IPS DF 4.7 (cell line): ENCODE results near the gene GJD2.

Source experiments
- DNase-seq: peaks from one replicate; pipeline ENCODE4 v3.0.0-alpha.2; 2013; ENCODE audit warnings: low spot score; ENCODE audit errors: extremely low read depth

The GJD2 gene

DNA sequence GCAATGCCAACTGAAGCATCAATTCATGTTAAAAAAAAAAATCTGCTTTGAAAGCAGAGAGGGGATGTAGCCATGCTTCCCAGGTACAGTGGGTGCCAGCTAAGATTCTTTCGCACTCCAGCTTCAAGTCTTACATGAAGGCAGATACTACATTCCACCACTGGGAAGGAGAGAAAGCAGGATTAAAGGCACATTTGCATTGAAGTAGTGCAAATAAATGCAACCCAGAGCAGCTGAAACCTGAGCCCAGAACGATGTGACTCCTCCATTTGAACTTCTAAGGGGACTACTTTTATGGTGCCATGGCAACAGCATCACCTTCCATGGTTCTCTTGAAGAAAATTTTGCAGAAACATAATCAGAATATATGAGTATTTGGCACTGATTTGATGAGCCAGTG is 19.1 kb upstream of the GJD2 start:
- no peak for DNase-seq

DNA sequence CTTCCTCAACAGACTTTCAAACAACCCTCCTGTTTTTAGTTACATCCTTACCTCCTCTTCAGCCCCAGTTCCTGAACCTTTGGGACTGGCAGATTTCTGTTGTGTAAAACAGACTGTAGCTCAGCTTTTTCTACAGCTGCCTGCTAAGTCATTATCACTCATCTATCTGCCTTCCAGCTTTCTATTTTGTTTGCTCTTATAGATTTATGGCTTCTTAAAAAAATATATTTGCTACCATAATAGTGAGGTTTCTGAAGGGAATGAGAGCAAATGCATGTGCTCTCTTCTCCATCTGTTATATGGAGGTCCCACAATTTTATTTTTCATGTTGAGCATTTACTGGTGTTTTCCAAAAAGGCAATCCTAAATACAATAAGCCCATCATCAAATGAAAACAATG is 18.2 kb upstream of the GJD2 start:
- no peak for DNase-seq

DNA sequence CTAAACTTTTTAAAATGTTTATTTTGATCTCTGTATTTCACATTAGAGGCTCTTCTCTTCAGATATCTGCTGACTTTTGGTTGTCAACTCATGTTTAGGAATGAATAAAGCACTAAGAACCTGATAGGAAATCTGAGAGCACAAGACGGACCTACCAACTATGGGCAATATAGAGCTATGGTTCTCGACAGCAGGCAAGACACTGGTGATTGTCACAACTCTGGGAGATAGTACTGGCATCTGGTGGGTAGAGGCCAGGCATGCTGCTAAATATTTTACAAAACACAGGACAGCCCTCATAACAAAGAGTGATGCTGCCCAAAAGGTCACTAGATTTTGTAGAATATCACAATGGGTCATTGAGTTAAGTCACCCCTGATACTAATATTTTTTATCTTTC is 17.5 kb upstream of the GJD2 start:
- no peak for DNase-seq

DNA sequence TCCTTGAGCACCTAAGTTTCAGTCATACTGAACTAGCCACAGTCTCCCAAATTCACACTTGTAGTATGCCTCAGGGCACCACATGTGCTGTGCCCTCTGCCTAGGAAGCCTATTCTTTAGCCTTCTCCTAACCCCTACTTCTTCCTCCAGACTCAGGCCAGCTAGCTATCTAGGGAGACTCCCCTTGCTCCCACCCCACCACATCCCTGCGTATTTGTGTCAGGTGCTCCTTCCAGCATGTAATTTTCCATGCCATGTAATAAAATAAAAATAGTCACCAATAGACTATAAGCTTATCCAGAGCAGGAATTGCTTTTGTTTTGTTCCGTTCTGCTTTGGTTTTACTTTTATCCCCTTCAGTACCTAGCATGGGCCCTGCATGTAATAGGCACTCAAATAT is 14.9 kb upstream of the GJD2 start:
- DNase-seq = no peak

DNA sequence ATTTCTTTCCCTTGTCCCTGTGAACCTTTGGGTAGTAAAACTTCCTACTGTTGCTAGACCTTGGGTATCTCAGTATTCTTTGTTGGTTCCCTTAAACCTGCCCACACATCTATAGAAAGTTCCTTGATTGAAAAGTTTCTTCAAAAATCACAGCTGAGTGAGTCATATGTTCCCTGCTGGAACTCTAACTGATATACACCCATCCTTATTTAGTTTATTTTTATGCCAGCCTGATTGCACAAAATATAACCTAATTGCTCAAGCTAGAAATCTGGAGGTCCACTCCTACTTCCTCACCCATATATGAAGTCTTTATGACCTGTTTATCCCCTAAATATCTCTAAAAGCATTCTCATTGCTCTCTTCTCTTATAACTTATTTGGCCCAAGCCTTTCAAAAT is 13.7 kb upstream of the GJD2 start:
- no peak for DNase-seq

DNA sequence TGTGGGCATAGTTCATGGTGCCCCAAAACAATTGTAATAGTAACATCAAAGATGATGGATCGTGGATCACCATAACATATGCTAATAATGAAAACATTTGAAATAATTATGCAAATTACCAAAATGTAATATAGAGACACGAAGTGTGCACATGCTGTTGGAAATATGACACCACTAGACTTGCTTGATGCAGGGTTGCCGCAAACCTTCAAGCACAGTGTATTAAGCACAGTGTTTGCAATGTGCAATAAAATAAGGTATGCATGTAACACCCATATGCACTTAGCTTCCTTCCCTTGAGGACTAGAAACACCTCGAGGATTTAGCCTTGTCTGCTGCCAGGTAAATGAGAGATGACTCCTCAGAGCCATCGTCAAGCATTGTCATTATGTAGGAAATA is 10.9 kb upstream of the GJD2 start:
- no peak for DNase-seq

DNA sequence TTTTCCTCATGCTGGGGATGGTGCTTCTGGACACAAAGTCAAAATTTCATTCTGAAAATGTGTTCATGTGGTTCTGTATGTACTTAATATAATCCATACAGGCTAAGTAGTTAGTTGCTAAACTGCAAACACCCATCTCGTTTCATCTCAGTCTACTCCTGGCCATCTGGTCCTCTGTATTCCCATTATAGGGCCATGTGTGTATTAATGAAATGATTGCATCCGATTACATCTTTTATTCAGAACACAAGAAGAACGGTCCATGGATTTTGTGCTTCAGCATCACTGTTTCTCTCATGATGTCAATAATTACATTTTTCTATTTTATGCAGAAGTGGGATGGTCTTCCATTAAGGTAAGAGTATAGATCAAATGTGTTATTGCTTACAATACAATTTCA is 6.1 kb upstream of the GJD2 start:
- DNase-seq = no peak

DNA sequence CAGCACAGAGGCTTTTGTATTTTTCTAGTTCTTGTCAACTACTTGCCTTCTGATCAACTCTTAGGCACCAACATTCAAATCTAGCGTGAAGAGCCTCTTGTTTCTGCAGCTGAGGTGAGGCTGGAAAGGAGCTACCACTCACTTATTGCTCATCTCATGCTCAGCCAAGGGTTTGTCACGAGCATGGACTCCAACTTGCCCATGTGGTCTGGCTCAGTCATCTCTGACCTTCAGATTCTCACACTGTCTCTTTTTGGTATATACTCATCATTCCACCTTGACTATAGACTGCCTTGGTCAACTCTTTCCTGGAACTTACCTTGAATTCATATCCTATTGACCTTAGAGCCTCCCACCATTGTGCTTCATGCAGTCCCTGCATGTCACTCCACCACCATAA is 5.2 kb upstream of the GJD2 start:
- no peak for DNase-seq

DNA sequence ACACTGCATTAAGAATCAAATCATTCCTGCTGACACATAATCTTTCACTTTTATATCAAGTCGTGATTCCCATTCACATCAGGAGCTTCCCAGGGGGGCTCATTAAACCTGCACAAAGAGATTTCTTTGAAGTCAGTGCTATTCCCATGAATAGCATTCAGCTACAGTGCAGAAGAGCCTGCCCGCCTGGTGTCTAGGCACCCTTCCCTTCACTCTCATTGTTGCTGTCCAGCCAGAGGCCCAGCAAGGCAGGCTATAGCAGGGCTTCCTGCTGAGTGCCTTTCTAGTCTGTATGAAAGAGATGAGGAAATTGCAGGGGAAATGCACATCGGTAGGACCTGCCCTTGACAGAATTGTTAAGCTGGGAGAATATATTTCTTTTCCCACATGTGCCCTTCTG is 4.5 kb upstream of the GJD2 start:
- no peak for DNase-seq

DNA sequence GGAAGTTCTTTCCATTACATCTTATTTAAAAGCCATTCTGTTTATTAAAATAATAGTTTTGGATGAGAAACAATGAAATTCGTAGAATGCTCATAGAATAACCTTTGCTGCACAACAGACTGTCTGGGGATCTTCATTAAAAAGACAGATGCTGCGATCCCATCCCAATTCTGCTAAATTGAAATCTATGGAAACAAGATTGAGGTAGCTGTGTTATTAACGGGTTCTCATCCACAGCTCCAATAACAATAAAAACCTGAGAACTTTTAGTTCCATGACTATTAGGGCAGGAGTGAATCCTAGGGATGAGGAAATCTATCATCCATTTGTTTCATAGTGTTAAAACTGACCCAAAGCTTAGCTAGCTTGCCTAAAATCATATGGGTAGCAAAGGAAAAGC is 2.5 kb upstream of the GJD2 start:
- DNase-seq = no peak

DNA sequence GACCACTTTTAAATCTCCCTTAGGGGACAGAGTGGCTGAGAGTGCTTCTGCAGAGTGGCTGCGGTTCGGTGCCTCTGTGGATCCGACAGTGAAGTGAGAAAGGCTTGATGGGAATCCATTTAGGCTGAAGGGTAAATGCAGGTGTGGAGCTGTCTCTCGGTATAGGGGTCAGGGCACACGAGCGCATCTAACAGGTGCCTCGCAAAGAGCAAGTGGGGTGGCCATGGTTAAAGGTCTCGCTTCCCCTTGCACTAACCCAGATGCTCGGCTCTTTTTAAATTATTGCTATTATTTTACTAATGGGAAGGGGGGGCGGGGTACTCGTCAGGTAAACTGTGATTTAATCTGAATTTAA is 598 bp upstream of the GJD2 start:
- no peak for DNase-seq

DNA sequence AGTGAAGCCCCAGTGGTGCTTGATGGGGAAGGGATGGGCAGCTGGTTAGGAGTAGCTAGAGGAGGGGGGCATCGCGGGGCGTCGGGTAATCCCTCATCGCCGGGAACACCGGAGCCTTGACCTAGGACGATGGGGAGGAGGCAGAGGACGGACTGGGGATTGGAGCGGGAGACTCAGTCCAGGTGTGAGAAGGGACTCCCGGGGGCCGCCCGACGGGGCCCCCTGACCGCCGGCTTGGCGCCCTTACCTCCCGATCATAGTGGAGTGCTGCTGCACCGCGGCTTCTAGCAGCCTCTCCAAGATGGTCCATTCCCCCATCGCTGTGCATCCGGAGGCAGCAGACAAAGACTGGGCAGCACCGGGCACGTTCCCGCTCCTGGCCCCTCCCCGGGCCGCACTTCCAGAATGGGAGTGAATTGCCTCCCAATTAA is 612 bp downstream of the GJD2 start:
- DNase-seq = no peak

DNA sequence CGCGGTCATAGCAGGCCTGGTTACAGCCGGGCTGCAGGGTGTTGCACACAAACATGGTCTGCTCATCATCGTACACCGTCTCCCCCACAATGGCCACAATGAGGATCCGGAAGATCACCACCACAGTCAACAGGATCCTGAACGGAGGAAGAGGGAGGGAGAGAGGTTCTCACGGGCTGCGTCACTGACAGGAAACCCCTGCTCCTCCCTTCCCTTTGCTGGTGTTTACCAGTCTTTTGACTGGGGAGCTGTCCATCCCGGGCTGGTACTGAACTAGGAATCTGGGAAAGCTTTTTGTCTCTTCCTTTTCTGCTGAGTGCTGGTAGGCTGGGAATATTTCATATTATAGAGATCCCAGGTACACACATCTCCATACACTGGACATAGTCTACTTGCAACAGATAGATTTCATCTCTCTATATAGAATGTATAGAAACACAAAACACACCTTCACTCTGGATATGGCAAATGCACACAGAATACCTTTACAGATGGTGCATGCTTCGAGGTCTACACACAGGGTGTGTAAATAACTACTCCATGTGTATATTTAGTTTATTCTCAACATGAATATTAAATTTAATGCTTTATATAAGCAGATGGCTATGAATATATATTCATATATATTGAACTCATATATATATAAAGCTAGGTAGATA is 1.4 kb downstream of the GJD2 start:
- DNase-seq = peak; percentile 75

DNA sequence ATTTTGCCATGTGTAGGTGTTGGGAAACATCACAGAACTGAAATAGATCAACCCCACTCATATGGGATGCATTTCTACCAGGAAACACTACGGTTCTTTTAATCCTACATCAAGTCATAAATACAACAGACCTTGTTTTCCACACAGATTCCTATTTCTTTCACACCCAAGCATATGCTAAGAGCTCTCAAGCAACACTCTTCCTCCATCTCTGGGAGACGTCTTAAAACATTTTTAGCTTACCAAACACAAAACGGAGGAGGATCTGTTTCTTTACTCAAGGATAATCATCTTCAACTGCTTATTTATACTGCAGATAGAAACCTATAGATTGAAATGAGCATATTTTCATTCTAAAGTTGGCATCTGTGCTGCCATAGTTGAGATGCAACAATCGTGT is 5.1 kb downstream of the GJD2 start:
- DNase-seq = no peak

DNA sequence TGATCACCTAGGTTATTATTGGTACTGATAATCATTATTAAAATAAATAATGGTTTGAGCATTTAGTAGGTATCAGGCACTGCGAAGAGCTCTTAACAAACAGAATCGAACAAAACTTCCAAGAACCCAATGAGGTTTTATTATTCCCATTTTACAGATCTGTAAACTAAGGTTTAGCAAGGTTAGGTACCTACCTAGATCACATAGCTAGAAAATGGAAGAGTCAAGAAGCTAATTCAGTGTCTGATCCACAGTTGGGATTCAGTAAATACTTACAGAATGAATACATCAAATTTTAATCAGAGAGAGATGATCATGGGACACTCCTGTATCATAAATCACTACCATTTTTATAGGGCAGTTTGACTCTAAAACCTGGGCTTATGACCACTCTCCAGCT is 15.5 kb downstream of the GJD2 start:
- DNase-seq = no peak

DNA sequence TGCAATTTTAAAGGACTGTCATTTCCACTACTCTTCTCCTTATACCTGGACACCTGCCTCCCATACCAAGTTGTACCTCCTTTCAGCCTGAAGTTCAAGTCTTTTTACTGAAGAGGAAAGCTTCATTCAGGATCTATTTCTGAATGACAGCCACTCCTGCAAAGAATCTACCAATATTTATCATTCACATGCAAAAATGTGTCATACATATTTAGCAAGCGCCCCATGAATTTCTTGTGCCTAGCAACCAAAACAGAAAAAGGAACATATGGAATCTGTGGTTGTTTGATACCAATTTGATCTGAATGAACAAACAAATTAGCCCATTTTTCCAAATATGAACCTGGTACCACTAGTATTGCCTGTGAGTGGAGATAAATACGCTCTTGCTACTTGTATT is 16.8 kb downstream of the GJD2 start:
- no peak for DNase-seq

DNA sequence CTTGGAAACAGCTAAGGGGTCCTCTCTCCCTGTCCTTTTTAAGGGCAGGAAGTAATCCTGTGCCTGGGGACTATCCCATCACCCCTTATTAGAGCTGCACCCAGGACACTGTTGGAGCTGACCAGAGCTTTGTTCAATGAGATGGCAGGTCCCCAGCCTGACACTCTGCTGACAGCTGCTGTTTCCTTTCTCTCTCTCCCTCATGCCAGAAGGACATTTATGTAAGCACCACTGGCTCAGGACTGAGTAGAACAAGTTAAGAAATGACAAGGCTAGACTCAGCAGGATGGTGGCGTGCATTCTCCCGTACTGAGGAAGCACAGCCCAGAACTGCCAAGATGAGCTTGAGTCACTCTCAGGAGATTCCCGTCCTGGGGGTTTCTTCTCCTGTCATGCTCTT is 17.3 kb downstream of the GJD2 start:
- no peak for DNase-seq

DNA sequence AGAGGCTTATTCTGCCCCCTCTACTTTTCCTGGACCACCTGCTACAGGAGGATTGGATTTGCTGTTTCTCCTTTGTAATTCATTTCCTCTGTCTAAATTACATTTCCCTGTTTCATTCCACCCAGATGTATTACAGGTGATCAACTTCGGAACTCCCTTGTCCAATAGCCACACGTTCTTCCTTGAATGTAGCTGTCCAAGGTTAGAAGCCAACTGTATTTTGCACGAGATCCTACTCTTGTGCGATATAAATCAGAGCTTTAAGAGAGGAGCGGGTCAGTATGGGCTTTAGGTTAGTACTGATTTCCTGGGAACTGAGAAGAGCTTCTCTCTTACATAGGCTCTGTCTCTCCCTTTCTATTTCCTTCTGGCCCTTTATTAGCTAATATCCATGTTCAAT is 20.5 kb downstream of the GJD2 start:
- DNase-seq = no peak

DNA sequence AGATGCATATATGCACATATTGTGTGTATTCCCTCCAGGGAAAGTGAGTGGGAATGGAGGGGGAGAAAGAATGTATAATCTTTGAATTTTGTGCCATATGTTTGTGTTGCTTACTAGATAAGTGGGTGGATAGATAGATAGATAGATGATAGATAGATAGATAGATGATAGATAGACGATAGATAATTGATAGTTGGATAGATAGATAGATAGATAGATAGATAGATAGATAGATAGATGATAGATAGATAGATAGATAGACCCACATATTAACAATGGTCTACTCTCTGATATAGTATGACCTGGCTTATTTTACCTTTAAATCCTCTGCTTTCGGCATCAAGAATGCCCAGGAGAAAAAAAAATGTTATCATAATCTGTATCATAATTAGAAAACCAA is 21.2 kb downstream of the GJD2 start:
- DNase-seq = no peak

DNA sequence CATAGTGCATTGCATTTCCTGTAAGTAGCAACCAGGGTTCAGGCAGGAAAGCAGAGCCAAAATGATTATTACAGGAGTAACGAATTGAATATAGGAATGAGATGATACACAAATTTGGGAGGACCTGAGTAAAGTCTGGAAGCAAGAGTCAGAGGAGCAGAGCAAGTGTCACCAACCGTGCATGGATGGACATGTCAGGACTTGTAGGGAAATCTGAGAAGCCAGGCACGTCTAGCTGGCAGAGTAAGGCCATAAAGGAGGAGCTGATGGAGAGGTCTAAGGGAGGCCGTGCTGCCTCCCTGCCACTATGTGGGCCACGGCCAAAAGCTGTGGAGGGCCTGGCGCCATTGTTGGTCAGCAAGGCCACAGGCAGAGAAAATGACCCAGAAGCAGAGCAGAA is 22.4 kb downstream of the GJD2 start:
- no peak for DNase-seq

DNA sequence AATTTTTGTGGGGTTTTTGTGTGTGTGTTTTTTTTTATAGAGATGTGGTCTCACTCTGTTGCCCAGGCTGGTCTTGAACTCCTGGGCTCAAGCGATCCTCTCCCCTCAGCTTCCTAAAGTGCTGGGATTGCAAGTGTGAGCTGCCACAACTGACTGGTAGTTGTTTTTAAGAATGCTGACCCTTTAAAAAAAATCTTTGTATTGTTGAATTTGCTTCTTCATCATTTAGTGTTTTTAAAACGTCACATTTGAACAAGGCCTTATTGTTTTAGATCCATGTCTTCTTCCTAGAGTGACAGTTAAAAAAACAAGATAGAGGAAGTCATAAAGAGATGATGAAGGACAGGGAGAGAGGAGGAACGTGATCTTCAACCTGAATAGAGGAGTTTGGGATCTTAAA is 24.1 kb downstream of the GJD2 start:
- DNase-seq = no peak

DNA sequence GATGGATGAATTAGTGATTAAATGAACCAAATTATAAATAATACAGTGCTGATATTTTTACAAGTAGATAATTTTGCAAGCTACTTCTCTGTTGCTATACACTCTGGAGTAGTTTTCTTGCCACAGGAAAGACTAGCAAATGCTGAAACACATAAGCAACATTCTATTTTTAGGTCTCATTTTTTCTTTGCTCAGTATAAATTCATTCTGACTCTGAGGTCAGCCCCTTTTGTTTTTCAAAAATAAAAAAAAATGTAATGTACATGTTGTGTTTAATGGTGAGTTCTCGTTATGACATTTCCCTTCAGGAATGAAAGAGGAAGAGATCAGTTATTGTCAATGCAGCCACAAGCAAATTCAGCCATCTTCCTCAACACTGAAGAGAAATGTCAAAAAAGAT is 24.9 kb downstream of the GJD2 start:
- DNase-seq = no peak

DNA sequence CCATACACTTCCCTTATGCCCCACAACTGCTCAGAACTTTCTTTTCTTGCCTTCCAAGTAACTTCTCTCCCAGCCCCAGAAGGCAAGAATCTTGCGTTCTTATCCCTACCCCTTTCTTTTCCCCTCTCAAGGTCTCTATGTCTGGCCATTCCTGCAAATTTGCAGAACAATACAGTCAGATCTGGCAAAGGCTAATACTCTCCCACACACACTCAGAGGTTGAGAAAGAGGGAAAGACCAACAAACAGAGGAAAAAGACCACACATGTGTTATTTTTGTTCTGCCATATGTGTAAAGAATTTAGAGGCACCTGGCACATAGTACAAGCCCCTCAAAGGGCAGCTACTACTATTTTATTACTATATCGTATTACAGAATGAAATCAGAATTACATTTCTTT is 25.7 kb downstream of the GJD2 start:
- no peak for DNase-seq

DNA sequence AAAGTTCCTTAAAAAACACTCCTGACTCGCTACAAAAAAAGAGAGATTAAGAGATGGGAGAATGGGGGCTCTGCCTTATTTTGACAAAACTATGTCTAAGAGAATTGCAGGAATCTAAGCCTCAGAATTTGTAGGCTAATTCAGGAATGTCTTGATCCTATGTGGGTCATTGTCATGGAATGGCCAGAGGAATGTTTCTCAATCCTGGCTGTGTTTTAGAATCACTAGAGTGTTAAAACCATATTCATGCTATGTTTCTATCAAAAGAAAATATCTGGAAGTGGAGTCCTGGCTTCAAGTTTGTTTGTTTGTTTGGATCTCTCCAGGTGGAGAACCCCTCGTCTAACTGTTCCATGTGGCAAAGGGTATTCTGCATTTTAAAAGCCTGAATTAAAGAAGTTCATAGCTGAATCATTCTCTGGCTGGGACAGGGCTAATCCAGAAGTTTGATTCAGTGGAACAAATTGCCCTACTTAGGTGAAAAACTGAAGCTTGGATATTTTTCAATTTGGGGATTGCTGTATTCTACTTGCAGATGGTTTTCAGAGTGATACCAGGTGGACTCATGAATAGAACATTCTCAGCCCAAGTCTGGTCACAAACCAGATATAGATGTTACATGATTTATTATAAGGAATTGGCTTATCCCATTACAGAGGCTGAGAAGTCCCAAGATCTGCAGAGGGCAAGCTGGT is 28.2 kb downstream of the GJD2 start:
- no peak for DNase-seq
